ENCODE measurements around the gene CHCHD10.

CHCHD10 gene

DNA sequence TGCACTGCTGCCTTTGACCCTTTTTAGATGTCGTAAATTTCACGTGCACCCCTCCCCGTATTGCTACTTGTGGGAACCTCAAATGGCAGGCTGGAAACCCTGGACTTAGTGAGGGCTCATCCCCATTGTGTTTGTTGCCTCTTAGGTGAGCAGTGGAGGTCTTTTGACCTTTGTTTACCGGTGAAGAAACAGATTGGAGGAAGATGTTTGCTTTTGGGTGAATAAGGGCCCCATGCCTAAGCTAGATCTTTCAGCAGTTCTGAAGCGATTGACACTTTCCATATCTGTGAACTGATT is 19.8 kb upstream of the CHCHD10 start:
- DNase-seq (ENCODE audit: low read depth), result no peak

DNA sequence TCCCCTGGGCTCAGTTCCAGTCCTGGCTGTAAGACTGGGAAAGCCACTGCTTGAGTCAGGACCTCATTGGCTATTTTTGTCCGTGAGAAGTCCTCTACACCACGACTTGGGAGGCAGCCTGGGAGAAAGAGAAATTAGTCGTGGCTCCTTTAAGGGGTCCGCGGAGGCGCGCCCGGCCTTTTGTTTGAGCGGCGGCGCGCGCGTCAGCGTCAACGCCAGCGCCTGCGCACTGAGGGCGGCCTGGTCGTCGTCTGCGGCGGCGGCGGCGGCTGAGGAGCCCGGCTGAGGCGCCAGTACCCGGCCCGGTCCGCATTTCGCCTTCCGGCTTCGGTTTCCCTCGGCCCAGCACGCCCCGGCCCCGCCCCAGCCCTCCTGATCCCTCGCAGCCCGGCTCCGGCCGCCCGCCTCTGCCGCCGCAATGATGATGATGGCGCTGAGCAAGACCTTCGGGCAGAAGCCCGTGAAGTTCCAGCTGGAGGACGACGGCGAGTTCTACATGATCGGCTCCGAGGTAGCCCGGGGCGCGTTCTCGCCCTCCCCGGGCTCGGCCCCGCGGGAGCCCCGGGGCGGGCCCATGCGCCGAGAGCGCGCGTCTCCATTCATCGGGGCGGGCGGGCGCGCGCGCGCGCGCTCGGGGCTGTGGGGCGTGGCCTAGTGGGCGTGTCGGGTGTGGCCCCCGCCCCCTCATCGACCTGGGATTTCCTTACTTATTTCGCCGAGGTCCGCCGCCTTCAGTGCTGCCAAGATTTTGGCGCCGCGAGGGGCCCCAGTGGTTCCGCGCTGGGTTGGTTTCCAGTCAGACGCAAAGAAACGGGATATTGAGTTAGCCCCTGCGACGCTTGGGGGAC is 19.2 kb upstream of the CHCHD10 start, which contains the start of gene SMARCB1:
TSS of gene SMARCB1 (plus strand) at position 215 of the 848 bp plus-strand sequence. CDS start at position 419, 204 bp downstream.
- peak; percentile 52 for DNase-seq (ENCODE audit: low read depth)

DNA sequence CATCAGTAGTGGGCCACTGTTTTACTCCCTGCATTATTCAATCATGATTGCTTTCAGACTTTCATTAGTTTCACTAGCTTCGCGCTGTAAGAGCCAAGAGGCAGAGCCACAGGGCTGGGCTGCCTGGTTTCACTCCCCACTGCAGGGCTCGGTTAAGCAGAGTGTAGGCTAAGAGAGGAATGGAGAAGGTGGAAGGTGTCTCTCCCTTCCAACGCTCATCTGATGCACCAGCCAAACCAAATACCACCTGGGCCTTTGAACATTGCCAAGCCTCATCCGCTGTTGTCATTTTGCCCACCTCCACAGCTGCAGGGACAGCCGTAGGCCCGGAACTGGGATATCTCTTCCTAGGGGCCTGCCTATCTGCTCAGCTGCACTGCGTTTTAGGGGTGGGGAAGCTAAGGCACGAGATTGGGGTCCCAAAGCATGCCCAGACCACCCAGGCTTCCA is 18.5 kb upstream of the CHCHD10 start:
- no peak for DNase-seq (ENCODE audit: low read depth)

DNA sequence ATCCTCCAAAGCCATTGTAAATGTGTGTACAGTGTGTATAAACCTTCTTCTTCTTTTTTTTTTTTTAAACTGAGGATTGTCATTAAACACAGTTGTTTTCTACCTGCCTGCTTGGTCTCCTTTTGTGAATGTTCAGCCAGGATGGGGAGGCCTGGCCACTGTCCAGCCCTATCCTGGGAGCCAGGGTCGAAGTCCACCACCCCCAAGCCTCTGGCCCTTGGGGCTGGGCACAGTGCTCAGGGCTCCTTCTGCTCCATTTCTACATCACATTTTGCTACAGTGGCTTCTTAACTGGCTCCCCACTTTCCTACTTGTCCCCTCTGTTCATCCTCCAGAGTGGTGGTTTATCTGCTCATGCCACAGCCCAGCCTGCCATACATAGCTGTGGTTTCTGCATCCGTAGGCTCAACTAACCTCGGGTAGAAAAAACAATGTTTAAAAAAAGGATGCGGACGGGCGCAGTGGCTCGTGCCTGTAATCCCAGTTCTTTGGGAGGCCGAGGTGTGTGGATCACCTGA is 16.5 kb upstream of the CHCHD10 start:
- no peak for DNase-seq (ENCODE audit: low read depth)

DNA sequence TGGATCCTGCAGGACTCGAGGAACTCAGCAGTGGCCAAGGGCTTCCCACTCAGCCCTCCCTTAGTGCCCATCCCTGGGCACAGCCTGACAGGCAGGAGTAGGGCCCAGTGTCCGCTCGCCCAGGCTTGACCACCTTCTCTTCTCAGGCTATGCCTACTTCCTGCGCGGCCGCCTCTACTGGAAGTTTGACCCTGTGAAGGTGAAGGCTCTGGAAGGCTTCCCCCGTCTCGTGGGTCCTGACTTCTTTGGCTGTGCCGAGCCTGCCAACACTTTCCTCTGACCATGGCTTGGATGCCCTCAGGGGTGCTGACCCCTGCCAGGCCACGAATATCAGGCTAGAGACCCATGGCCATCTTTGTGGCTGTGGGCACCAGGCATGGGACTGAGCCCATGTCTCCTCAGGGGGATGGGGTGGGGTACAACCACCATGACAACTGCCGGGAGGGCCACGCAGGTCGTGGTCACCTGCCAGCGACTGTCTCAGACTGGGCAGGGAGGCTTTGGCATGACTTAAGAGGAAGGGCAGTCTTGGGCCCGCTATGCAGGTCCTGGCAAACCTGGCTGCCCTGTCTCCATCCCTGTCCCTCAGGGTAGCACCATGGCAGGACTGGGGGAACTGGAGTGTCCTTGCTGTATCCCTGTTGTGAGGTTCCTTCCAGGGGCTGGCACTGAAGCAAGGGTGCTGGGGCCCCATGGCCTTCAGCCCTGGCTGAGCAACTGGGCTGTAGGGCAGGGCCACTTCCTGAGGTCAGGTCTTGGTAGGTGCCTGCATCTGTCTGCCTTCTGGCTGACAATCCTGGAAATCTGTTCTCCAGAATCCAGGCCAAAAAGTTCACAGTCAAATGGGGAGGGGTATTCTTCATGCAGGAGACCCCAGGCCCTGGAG is 15.7 kb upstream of the CHCHD10 start:
- DNase-seq (ENCODE audit: low read depth), result no peak

DNA sequence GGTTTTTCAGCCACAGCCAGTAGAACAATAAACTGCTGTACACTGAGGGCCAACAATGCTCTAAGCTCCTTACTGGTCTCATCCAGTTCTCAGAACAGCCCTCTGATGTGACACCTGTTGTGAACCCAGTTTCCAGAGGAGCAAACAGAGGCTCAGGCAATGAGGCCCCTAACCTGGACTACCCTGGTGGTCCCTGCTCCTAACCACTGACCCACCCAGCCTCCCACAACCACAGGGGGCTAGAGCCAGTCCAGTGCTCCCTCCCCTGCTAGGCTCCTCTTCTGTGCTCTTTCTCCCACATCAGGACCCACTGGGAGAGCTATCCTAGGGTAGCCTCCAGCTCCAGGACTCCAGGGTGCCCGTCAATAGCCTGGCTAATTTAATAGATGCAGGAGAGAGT is 14.9 kb upstream of the CHCHD10 start:
- no peak for DNase-seq (ENCODE audit: low read depth)

DNA sequence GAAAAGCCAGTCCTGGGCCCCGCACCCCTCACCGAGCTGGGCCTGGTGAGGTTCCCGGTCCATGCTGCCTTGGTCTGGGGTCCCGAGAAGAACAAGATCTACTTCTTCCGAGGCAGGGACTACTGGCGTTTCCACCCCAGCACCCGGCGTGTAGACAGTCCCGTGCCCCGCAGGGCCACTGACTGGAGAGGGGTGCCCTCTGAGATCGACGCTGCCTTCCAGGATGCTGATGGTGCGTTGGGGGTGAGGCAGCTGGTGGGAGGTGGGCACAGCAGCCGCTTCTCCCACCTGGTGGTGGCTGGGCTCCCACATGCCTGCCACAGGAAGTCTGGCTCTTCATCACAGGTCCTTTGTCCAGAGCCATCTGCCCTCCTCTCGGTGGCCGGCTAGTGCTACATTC is 14.5 kb upstream of the CHCHD10 start:
- DNase-seq (ENCODE audit: low read depth), result no peak

DNA sequence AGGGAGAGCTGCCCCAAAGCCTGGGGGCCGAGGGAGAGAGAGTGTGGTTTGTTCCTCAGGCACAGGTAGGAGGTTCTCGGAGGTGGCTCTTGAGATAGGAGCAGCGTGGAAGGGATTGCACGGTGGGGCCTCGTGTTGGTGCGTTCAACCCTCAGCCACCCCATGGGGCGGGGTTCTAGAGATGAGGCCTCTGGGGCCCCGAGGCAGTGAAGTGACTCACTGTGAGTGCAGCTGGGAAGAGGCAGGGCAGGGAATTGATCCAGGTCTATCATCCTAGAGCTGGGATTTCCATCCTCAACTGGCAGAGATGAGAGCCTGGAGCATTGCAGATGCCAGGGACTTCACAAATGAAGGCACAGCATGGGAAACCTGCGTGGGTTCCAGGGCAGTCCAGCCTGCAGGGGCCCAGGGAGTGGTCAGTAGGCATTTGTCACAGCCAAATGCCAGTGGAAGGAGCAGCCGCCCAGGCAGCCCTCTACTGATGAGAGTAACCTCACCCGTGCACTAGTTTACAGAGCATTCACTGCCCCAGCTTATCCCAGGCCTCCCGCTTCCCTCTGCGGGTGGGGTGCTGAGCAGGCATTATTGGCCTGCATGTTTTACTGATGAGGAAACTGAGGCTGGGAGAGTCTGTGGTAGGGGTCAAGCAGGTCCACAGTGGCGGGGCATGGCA is 13.9 kb upstream of the CHCHD10 start:
- peak; percentile 53 for DNase-seq (ENCODE audit: low read depth)

DNA sequence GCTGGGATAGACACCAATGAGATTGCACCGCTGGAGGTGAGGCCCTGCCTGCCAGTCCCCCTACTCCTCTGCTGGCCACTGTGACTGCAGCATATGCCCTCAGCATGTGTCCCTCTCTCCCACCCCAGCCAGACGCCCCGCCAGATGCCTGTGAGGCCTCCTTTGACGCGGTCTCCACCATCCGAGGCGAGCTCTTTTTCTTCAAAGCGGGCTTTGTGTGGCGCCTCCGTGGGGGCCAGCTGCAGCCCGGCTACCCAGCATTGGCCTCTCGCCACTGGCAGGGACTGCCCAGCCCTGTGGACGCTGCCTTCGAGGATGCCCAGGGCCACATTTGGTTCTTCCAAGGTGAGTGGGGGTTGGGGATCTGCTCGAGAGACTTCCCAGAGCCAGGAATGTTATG is 13.3 kb upstream of the CHCHD10 start:
- DNase-seq (ENCODE audit: low read depth), result no peak

DNA sequence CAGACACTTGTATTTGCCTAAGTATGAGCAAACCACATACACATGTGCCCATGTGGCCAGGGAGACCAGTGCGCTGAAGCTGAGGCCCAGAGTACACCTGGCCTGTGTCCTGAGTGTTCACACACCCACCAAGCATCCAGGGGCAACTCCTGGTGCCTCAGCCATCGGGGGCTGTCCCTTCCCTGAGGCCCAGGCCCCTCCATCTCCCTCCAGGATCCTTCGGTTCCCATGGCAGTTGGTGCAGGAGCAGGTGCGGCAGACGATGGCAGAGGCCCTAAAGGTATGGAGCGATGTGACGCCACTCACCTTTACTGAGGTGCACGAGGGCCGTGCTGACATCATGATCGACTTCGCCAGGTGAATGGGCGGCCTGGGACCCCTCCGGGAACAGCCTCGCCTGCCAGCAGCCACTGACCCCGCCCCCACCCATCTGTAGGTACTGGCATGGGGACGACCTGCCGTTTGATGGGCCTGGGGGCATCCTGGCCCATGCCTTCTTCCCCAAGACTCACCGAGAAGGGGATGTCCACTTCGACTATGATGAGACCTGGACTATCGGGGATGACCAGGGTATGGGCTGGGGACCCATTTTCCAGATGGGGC is 12.5 kb upstream of the CHCHD10 start:
- DNase-seq (ENCODE audit: low read depth), result no peak

DNA sequence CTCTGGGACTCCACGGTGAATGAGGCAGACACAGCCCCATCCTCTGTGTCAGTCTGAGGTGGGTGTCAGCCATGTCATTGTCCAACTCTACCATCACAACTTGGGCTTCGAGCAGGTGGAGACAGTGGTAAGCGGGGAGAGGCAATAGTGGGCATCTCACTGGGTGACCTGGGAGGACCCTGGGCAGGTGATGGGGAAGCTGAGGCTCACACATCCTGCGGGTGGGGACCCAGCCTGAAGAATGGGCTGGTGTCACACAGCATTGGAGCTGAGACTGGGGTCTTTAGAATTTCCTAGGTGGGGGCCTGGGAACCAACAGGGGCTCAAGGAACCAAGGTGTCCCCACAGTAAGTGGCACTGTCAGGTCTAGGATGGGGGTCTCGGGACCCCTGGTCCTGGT is 12.0 kb upstream of the CHCHD10 start:
- DNase-seq (ENCODE audit: low read depth), result no peak

DNA sequence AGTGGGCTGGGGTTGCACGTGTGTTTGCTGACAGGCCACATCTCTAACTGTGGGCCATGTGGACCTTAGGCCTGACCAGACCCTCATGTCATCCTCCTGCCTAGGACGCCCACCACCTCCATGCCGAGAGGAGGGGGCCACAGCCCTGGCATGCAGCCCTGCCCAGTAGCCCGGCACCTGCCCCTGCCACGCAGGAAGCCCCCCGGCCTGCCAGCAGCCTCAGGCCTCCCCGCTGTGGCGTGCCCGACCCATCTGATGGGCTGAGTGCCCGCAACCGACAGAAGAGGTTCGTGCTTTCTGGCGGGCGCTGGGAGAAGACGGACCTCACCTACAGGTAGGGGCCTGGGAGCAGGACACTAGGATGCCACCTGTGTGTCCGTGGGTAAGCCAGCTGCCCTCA is 11.3 kb upstream of the CHCHD10 start:
- no peak for DNase-seq (ENCODE audit: low read depth)

DNA sequence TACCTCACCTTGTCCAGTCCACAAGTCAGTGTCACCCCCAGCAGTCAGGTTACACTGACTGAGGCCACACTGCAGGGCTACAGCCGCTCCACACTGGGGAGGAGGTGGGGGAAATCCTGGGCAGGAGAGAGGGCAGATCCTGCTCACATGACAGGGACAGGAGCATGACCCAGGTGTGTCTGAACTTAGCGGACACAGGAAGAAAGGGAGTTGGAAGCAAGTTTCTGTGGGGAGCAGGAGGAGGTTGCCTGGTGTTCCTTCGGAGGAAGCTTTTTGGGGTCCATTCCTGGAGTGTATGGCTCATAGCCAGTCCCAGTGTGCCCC is 10.8 kb upstream of the CHCHD10 start:
- no peak for DNase-seq (ENCODE audit: low read depth)

DNA sequence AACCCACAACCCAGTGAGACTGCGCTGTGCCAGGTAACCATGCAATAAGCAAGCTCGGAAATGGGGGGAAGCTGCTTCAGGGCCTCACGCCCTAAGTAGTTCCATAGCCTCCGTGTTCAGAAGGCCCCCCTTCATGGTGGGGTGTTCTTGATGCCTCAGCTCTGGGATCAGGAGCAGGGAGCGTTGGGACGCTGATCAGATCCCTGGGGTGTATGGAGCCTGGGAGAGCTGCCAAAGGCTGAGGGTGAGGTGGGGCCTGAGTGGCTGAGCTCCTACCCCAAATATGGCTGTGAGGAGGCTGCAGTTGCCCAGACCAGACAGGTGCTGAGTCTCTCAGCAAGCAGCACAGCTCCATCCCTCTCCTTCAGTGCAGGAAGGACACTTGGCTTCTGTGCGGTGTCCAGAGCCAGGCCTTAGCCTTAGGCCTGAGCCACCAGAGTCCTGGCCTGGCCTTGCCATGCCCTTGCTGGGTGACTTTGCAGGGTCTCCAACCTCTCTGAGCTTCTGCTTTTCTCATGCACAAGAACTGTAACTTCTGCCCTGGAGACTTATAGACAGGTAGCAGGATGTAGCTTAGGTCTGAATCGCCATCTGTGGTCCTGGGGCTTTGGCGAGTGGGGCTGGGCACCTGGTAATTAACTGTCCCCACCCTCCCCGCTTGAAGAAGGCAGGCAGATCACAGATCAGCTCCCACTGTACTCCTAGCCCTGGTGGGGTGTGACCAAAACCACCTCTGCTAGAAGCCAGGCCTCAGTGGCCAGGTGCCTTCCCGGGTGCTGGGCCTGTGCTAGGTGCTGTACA is 10.2 kb upstream of the CHCHD10 start:
- no peak for DNase-seq (ENCODE audit: low read depth)

DNA sequence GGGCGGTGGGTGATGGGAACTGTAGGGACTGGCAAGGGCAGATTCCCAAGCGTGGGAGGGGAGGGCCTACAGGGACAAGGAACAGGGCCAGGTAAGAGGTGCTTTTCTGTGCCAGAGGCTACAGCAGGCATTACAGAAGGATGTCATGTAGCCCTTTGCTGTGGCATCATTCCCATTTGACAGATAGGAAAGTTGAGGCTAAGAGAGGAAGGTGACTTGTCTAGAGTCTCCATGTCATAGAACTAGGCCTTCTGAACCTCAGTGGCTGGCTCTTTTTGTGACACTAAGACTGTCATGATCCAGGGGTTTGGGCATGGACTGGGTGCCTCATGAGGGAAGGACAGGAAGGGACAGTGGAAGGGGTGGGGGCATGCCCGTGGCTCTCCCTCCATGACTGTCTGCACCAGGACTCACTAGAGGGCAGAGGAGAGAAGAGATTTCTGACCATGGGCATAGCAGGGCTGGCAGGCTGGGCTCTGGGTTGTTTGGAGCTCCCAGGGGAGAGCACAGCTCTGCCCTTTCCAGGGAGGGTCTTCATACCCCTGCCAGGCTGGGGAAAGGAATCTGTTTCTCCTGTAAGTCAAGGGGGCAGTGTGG is 8.1 kb upstream of the CHCHD10 start:
- DNase-seq (ENCODE audit: low read depth), result no peak

DNA sequence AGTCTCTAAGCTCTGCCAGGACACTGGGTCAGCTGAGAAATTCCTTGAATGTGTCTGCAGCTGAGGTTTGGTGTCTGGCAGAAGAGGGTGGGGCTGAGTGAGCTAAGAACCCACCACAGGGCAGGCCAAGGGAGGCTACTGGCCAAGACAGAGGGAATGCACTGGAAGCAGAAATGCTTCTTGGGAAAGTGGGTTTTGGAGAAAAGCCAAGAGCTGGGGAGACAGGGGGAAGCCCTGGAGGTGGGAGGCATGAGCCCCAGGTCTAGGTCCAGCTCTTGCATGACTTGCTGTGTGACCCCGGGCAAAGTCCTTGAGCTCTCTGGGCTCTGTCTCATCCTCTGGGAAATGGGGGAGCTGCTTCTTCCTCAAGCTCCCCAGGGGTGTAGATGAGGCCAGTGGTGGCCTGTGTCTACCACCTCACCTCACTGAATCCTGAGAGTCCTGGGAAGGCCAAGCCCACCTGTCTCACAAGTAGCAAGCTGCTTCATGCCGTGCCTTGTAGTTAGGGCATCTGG is 7.2 kb upstream of the CHCHD10 start:
- DNase-seq (ENCODE audit: low read depth), result no peak

DNA sequence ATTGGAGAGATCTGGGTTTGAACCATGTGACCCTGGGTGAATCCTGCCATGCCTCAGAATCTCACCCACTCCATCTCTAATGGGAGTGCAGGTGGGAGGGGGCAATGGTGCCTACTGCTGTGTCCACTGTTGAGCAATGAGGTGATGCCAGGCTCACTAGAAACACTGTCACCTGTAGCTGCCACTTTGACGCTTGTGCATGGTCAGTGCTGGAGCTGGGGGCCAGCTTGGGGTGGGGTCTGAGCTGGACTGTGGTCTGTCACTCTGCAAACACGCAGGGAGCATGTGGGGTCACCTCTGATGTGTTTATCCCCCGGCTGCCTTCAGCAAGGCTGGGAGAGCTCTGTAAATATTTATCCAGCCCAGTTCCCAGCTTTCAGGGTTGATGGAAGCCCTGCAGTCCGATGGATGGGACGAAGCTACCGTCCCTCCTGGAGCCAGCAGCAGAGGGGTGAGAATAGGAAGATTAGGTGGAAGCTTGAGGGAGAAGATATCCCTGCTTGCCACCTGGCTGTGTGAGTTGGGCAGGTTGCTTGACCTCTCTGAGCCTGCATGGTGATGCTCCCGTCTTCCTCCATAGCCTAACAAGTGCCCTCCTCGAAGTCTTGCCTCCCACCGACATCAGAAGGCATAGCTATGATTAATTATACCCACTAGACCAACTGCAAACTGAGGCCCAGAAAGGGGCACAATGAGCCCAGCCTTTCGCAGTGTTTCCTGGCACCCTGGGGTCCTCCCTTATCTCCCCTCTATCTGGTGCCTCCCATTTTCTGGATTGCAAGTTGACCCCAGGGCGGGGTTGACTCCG is 6.5 kb upstream of the CHCHD10 start:
- DNase-seq (ENCODE audit: low read depth), result no peak

DNA sequence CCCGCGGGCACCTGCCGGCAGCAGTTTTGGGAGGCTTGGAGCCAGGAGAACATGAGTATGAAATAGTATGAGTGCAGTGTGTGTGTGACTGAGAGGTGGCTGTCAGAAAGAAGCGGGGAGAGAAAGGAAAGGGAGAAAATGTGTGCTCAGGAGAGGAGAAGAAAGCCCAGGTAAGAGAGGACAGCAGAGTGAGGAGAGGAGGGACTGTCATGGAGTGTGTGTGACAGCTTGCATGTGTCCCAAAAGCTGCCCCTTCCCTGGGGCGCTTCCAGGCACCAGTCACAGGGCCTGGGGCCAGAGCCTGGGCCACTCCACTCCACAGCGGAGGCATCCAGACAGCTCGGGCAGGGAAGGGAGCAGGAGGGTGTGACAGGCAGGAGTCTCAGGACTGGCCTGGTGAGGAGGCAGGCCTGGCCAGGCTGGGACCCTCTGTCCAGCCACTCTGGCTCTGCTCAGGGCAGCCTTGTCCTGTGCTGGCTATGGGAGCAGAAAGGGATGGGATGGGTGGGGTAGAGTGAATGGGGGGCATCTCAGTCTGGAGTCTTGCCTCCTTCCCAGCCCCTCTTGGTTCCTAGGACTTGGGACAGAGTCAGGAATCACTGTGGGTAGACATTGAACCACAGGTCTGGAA is 5.8 kb upstream of the CHCHD10 start:
- no peak for DNase-seq (ENCODE audit: low read depth)

Measured in HS-5 (cell line).